Urinary bladder (tissue), 4 donors: Measurements from ENCODE around the gene KHDC4. TPM values are rescaled to one million over a fixed set of nuclear protein-coding genes. Genes with fewer than 3 reads are reported as not detected.

ENCODE experiments used
- DNase-seq: peaks from one replicate; pipeline ENCODE4 v3.0.0-alpha.2; 2015; ENCODE audit errors: extremely low spot score
- H3K27ac ChIP-seq: one replicate; pipeline ENCODE4 v1.5.1; 2013; ENCODE audit warnings: low read depth, mild to moderate bottlenecking, moderate library complexity
- H3K36me3 ChIP-seq: one replicate; pipeline ENCODE4 v1.6.1; 2013; ENCODE audit warnings: mild to moderate bottlenecking, moderate library complexity; ENCODE audit not compliant: insufficient read depth
- H3K4me1 ChIP-seq: one replicate; pipeline ENCODE4 v1.6.1; 2013; ENCODE audit warnings: mild to moderate bottlenecking, moderate library complexity; ENCODE audit not compliant: insufficient read depth
- H3K4me3 ChIP-seq: one replicate; pipeline ENCODE4 v1.5.1; 2013; ENCODE audit warnings: low read depth, low read length
- WGBS: extraction: QIAGEN DNeasy Blood & Tissue Kit; methylation state at CpG from one replicate; pipeline ENCODE4 v1.1.7; 2013; 5-methylcytosine and 5-hydroxymethylcytosine counted together
- polyA plus RNA-seq: library from polyadenylated mRNA; stranded (reverse); fragments of 200-250 nt; gene quantifications from one replicate; pipeline ENCODE4 v1.2.3, GENCODE V29; 2013
- total RNA-seq: library from RNA; depleted of rRNA; stranded (reverse); fragments of >200 nt; gene quantifications from one replicate; pipeline ENCODE4 v1.2.3, GENCODE V29; 2014
- donor health status: healthy with polysubstance abuse.
- donor health status: healthy.

KHDC4 gene
- total and polyA plus RNA-seq, 2 donors: 24.4 to 45.0 TPM

DNA sequence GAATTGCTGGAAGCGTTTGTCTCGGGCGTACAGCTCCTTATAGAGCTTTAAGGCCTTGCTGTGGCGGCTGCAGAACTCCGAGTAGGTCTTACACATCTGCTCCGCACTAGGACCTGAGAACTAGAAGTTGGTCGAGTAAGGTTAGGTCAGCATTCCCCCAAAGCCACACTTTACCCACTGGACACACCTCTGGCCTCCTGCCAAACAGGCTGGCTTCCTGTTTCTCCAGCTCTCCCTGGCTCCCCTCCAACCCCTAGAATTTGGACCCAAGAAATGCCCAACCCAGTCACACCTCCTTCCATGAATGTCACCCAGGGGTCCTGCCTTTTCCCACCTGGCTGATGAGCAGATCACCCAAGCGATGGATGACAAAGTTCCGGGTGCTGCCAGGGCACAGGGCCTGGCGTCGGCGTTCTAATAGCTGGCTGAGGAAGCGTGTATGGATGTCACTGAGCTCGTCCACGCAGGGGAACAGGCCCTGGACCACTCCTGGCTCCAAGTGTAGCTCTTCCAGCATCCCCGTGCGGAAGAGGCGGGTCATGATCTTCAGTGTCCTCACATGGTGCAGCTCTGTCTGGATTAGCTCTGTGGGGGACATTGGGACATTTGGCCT is 28.5 kb upstream of the KHDC4 start:
- DNase-seq: no peak
- Histone ChIP-seq H3K27ac (no peak overlapping the region), H3K36me3 (peaks cover 6% of the 10 kb centered on the region), H3K4me1 (no peaks in the 10 kb centered on the region), H3K4me3 (no peak overlapping the region)
- 83% methylated on average over 18 of the region's 18 CpGs for WGBS

DNA sequence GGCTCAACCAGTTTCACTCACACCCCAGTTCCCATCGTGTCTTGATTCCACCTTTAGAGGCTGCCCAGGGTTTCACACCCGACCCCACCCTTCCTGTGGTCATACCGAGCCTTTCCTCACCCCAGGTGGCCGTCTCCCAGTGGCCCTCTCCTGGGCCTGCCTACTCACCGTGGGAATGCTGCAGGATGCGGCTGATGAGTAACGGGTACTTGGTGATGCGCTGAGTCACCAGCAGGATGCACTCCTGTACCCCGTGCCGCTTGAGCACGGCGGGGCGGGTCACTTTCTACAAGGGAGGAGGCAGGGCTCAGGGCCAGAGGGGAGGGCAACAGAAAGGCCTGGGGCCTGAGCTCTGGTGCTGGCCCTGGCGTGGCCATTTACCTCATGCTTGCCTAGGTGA is 27.7 kb upstream of the KHDC4 start:
- WGBS: 63% methylated on average over 14 of the region's 14 CpGs
- Histone ChIP-seq H3K27ac (no peak overlapping the region), H3K4me3 (no peak overlapping the region), H3K36me3 (peaks cover 6% of the 10 kb centered on the region), H3K4me1 (no peaks in the 10 kb centered on the region)
- DNase-seq: no peak

DNA sequence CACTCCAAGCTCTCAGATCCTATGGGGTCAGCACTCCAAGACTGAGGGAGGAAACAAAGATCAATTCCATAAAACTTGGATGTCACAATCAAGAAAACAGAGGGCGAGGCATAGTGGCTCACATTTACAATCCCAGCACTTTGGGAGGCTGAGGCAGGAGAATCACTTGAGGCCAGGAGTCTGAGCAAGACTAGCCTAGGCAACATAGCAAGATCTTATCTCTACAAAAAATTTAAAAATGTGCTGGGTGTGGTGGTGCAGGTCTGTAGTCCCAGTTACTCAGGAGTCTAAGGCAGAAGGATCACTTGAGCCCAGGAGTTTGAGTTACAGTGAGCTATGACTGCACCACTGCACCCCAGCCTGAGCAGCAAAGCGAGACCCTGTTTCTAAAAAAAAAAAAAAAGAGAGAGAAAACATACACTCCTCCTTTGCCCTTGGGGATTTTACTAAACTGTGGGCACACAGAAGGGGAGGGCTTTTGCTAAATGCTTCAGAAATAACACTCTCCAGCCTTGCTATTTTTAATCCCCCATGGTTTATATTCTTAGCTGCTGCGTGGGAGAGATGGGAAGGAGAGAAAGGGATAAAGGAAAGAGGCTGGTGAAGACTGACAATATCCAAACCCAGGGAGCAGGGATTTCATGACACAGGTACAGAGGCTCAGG is 26.0 kb upstream of the KHDC4 start:
- H3K4me1 ChIP-seq: no peaks in the 10 kb centered on the region
- H3K27ac ChIP-seq: no peak overlapping the region
- no peak overlapping the region for H3K4me3 ChIP-seq
- WGBS: 73% methylated on average over 3 of the region's 3 CpGs
- H3K36me3 ChIP-seq: peaks cover 5% of the 10 kb centered on the region
- no peak for DNase-seq

DNA sequence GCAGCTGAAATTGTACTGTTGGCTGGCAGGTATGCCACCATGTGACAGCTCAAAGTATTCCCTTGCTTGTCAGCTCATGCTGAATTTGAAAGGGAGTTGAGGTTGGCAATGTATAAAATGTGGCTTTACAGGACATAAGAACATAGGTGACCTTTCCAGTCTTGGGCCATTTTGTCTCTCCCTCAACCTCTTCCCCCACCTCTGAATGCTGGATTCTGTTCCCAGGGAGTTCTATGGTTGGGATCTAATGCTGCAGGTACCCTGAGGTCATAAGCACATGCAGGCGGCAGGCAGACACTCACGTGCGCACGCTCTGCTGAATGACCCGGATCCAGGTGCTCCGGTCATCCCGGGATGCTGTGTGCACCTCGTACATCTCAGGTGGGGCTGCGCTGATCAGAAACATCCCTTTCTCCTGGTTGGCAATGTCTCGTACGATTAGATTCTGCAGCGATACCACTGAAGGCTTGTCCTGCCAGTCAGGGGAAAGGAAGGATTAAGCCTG is 23.2 kb upstream of the KHDC4 start:
- no peak for DNase-seq
- H3K4me1 ChIP-seq: peaks cover 1% of the 10 kb centered on the region
- H3K36me3 ChIP-seq: peaks cover 3% of the 10 kb centered on the region
- 91% methylated on average over 12 of the region's 12 CpGs for WGBS
- no peak overlapping the region for H3K4me3 ChIP-seq
- H3K27ac ChIP-seq: no peak overlapping the region

DNA sequence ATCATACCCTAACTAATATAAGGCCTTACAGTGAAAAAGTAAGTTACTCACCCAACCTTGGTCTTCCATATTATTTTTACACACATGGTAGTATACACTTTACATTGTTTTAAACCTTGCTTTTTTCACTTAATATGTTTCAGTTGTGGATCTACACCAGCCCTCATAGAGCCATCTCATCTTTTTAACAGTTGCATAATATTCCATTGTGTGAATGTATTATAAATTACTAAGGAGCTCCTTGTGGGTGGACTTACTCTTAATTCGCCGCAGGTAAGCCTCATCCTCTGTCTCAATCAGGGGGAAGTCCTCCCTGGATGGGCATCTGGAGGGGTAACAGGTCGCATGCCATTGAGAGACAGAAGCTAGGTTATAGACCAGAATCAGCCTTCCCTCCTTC is 20.4 kb upstream of the KHDC4 start:
- H3K4me3 ChIP-seq: no peak overlapping the region
- no peak overlapping the region for H3K27ac ChIP-seq
- DNase-seq: no peak
- H3K4me1 ChIP-seq: peaks cover 1% of the 10 kb centered on the region
- 98% methylated on average over 3 of the region's 3 CpGs for WGBS
- peaks cover 3% of the 10 kb centered on the region for H3K36me3 ChIP-seq

DNA sequence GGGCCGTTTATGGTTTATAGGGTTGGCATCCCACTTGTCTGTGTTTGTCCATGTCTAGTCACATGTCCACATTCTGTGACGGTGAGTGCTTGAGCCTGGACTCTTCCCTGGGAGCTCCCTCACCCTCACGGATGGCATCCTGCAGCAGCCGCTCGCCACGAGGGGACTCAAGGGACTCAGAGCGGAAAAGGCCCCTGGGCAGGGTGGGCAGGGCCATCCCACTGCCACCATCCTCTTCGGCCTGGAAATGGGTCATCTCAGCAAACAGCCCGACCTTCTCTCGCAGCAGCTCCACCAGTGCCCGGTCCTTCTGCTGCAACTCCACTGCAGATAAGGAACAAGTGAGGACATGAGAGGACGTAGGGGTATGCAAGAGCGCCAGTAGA is 18.3 kb upstream of the KHDC4 start:
- no peak for DNase-seq
- H3K4me1 ChIP-seq: peaks cover 1% of the 10 kb centered on the region
- H3K27ac ChIP-seq: no peak overlapping the region
- WGBS: 90% methylated on average over 13 of the region's 13 CpGs
- H3K4me3 ChIP-seq: no peak overlapping the region
- peaks cover 3% of the 10 kb centered on the region for H3K36me3 ChIP-seq

DNA sequence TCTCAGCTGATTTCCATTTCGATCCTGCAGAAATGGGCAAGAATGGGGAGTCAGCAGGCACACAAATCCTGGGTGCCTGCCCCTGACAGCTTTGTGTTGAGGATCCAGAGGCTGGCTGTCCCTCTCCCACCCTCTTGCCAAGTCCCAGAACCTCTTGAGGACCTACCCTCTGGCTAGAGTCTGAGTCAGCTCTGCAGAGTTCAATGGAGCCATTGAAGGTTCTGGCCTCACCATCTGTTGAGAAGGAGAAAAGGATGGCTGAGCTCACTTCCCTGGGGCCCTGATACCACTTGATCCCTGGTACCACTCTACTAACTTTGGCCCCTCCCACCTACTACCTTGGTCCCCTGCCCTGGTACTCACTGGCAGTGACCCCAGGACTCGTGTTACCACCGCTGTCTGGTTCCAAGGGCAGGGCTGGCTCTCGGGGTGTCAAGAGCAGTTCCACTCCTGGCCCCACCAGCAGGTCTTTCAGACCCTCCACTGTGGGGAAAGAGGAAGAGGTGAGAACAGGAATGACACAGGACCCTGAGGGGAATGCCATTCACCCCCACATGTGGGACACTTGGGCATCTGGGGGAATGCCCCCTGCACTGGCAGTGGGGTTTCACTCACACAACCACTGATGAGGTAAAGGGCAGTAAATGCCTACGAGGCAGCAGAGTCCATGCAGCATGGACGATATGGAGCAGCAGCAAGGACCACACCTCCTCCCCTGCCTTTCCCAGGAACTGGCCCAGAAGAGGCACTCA is 17.7 kb upstream of the KHDC4 start:
- Histone ChIP-seq H3K4me1 (peaks cover 1% of the 10 kb centered on the region), H3K27ac (no peak overlapping the region), H3K4me3 (no peak overlapping the region), H3K36me3 (peaks cover 6% of the 10 kb centered on the region)
- WGBS: 91% methylated on average over 6 of the region's 6 CpGs
- DNase-seq: no peak

DNA sequence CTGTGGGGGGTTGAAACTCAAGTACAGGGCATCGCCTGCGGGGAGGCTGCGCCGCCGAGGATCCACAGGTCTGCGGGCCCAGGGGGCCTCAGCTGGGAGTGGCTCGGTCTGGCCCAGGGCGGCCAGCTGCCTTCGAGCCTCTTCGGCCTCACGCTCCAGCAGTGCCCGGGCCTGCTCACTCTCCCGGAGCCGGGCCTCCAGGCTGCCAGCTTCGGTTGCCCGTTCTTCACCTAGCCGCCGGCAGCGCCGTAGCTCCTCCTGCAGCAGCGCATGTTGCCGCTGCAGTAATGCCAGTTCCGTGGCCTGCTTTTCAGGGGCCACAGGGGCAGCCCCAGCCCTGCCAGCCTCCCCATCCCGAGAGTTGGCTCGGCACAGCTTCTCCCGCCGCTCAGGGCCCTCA is 16.6 kb upstream of the KHDC4 start:
- 95% methylated on average over 27 of the region's 27 CpGs for WGBS
- DNase-seq: no peak
- Histone ChIP-seq H3K36me3 (peaks cover 6% of the 10 kb centered on the region), H3K4me1 (peaks cover 1% of the 10 kb centered on the region), H3K27ac (no peak overlapping the region), H3K4me3 (no peak overlapping the region)

DNA sequence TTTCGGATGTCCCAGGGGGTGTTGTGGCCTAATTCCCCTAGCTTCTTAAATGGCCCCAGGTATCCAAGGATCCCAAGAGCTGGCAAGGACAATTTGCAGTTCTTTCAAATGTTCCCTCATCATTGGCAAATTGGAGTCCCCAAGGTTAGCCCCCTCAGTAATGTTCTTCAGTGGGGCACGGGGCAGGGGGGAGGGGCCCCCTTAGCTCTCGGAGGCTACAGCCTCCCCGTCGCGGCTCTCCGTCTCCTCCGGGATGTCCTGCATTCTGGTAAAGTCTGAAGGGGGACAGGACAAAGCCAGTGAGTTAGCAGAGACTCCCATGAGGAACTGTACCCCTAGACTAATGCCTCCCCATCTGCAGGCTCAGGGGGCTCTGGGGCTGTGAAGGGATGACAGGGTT is 13.5 kb upstream of the KHDC4 start:
- peaks cover 6% of the 10 kb centered on the region for H3K36me3 ChIP-seq
- WGBS: 87% methylated on average over 8 of the region's 8 CpGs

DNA sequence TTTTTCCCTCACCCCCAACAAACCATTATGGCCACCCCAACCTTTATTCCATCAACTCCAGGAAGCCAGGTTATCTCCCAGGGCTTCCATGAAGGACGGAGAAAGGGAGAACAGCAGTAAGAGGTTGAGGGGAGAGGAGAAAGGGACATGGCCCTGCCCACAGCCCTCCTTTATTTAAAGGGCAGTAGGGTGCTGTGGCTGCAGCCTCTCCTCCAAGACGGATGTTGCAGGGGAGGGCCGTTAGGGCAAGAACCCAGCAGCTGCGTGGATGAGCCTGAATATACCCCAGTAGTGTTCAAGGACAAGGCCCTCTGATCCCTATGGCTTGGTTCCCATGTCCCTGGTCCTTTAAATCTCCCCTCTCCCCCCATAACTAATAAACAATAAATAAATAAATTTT is 13.1 kb upstream of the KHDC4 start:
- WGBS: 77% methylated on average over 4 of the region's 4 CpGs
- Histone ChIP-seq H3K4me1 (no peaks in the 10 kb centered on the region), H3K27ac (no peak overlapping the region), H3K4me3 (no peak overlapping the region), H3K36me3 (peaks cover 6% of the 10 kb centered on the region)
- no peak for DNase-seq

More for the DNA sequence above, 13.5 kb upstream of the KHDC4 start:
- no peak for DNase-seq
- Histone ChIP-seq H3K27ac (no peak overlapping the region), H3K4me3 (no peak overlapping the region), H3K4me1 (no peaks in the 10 kb centered on the region)

DNA sequence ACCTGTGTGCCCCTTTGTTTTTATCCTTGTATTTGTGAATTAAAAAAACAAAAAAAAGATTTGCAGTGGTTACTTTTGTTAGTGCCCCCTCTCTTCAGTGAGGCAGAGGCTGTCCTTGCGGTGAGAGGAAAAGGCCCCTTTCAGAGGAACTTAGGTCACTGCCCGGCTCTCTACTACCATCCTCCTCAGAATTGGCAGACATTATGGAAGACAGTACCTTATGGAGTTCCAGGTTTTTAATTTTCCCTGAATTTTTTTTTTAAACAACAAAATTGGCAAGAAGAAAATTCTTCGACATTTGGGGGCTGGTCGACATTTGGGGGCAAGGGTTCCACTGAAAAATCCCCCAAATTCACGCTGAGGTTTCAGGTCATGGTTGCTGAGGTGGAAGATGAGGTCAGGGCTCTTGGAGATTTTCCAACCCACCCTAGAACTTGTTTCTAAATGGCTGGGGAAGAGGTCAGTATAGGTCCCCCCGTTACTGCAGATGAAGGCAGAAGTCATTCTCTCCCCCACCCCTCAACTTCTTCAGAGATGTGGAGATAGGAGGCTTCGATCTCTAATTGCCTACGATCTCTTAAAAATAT is 12.5 kb upstream of the KHDC4 start:
- 79% methylated on average over 8 of the region's 8 CpGs for WGBS
- H3K4me1 ChIP-seq: no peaks in the 10 kb centered on the region
- peaks cover 6% of the 10 kb centered on the region for H3K36me3 ChIP-seq
- H3K4me3 ChIP-seq: no peak overlapping the region
- H3K27ac ChIP-seq: no peak overlapping the region
- no peak for DNase-seq

DNA sequence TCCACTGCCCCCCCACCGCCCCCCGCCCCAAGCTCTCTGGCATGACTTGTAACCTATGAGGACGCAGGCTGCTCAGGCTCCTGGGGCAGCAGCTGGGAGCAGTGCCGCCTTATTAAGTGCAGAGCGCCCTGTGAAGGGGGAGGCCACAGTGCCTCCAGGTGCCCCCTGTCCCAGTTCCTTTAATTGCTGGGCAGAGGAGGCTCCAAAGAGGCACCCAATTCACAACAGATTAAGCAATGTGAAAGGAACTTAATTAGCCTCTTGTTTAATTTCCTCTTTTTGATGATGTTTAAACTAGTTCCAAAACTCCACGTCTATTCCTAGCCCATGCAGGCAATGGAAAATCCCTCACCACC is 10.2 kb upstream of the KHDC4 start:
- Histone ChIP-seq H3K4me1 (no peaks in the 10 kb centered on the region), H3K27ac (no peak overlapping the region), H3K36me3 (peaks cover 3% of the 10 kb centered on the region), H3K4me3 (no peak overlapping the region)
- WGBS: 35% methylated on average over 6 of the region's 6 CpGs
- no peak for DNase-seq

DNA sequence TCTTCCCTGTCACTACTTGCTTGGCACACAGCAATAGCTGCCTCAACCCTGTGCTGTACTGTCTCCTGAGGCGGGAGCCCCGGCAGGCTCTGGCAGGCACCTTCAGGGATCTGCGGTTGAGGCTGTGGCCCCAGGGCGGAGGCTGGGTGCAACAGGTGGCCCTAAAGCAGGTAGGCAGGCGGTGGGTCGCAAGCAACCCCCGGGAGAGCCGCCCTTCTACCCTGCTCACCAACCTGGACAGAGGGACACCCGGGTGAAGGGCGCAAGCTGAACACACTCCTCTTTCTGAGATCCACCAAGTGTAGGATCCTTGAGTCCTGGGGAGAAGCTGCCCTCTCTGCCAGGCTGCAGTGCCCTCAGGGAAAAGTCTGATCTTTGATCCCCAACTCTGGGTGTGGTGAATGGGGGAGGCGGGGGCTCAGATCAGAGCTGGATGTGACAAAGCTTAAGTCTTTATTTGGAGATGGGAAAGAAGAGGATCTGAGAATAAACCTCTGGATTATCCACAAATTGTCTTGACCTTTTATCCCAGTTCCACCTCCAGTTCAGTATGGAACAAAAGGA is 8.4 kb upstream of the KHDC4 start:
- DNase-seq: no peak
- Histone ChIP-seq H3K4me3 (no peak overlapping the region), H3K36me3 (peaks cover 3% of the 10 kb centered on the region), H3K27ac (no peak overlapping the region), H3K4me1 (no peaks in the 10 kb centered on the region)
- 73% methylated on average over 11 of the region's 11 CpGs for WGBS
